Activated B cell treated with CpG ODN at 0.5 μM for 24 hours (primary cell): ENCODE results near the gene CNTNAP5. TPM values are rescaled to one million over a fixed set of nuclear protein-coding genes. Genes with fewer than 3 reads are reported as not detected.

Source experiments
- ATAC-seq: fragments of 200-7000 bp; cut with Tn5 transposase; one replicate; pipeline ENCODE4 v1.10.0; 2021; ENCODE audit warnings: low read depth, mild to moderate bottlenecking, moderate library complexity
- CTCF ChIA-PET: fragments of 350-600 bp; sonication (Branson Sonifier 250); formaldehyde crosslinking; loops from one replicate; lab custom pipeline; 2021; ENCODE audit warnings: antibody characterized with exemption; lab: Charles Lee
- POLR2A ChIA-PET: fragments of 350-600 bp; sonication (Branson Sonifier 250); formaldehyde crosslinking; loops from one replicate; lab custom pipeline; 2021; ENCODE audit warnings: antibody characterized with exemption; lab: Charles Lee
- DNase-seq: peaks from one replicate; pipeline ENCODE4 v3.0.0; 2022
- H3K27ac Mint-ChIP-seq: one replicate; pipeline ENCODE4 v1.8.0; 2020; ENCODE audit warnings: mixed read lengths
- H3K27me3 Mint-ChIP-seq: one replicate; pipeline ENCODE4 v1.8.0; 2021; ENCODE audit warnings: mixed read lengths
- H3K36me3 Mint-ChIP-seq: one replicate; pipeline ENCODE4 v1.8.0; 2021; ENCODE audit warnings: low read depth, mixed read lengths
- H3K4me1 Mint-ChIP-seq: one replicate; pipeline ENCODE4 v1.8.0; 2021; ENCODE audit warnings: mixed read lengths
- H3K4me3 Mint-ChIP-seq: one replicate; pipeline ENCODE4 v1.8.0; 2020; ENCODE audit warnings: mild to moderate bottlenecking, mixed read lengths
- H3K9me3 Mint-ChIP-seq: one replicate; pipeline ENCODE4 v1.8.0; 2020; ENCODE audit warnings: mixed read lengths
- CTCF ChIP-seq: fragments of 200-600 bp; IDR thresholded peaks from one replicate; pipeline ENCODE4 v1.8.0; 2022; ENCODE audit warnings: antibody characterized with exemption, mild to moderate bottlenecking
- intact Hi-C: fragments of 100-400 bp; cut with micrococcal nuclease; formaldehyde crosslinking; loops from one replicate; pipeline ENCODE4 v1.15.1; 2024
- total RNA-seq: library from RNA; stranded (reverse); gene quantifications from 2 replicates; pipeline ENCODE4 v1.2.3, GENCODE V29; 2022

The CNTNAP5 gene
- total RNA-seq, 1 donor from 2014 or later: not detected

DNA sequence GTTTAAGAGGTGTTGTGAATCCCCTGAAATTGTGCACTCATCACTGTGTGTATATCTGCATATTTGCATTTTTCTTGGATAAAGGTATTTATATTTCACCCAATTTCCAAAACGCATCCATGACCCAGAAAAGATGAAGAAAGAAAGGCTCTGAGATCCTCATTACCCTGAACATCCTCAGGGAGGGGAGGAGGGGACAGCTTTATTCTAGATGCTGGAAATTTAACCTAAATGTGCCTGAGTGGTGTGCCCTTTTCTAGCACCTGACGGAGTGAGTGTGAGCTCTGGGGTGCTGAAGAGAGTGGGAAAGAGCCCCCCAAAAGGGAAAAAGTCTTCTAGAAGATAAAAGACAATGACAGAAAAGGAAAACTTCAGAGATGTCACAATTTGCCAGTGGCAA, 20.8 kb downstream of the CNTNAP5 start:
- POLR2A ChIA-PET: no interaction called here
- H3K4me3 Mint-ChIP-seq: no peak overlapping the region
- DNase-seq (no peak), ATAC-seq (no peak)
- no peaks in the 10 kb centered on the region for H3K9me3 Mint-ChIP-seq
- no peak for TF ChIP-seq CTCF
- H3K27ac Mint-ChIP-seq: no peak overlapping the region
- intact Hi-C loops: no loop called here
- H3K36me3 Mint-ChIP-seq: no peaks in the 10 kb centered on the region
- no peaks in the 10 kb centered on the region for H3K4me1 Mint-ChIP-seq
- CTCF ChIA-PET: no interaction called here
- H3K27me3 Mint-ChIP-seq: no peaks in the 10 kb centered on the region

GRCh38 chr2:124046332-124046731, 21.2 kb downstream of the CNTNAP5 start:
- intact Hi-C loops: no loop called here
- Mint-ChIP-seq H3K27me3 (no peaks in the 10 kb centered on the region), H3K36me3 (no peaks in the 10 kb centered on the region), H3K4me1 (no peaks in the 10 kb centered on the region), H3K4me3 (no peak overlapping the region), H3K27ac (no peak overlapping the region), H3K9me3 (no peaks in the 10 kb centered on the region)
- TF ChIP-seq CTCF: no peak
- ChIA-PET POLR2A (no interaction called here), CTCF (no interaction called here)
- ATAC-seq (no peak), DNase-seq (no peak)

DNA sequence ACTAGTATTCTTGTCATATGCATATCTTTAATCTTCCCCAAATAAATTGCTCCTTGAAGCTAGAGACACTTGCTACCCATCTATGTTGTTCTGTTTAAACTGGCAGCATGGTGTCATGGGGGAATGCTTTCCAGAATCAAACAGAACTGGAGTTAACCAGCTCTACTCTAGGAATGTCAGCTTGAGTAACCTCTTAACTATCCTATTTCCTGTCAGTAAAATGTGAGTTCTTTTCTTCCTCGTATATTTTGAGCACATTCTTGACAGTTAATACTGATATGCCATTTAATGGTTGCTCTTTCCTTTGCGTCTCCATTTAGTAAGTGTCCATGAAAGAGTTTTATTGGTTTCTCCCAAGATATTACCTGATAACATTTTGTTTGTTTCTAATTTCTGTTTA, 23.0 kb downstream of the CNTNAP5 start:
- peaks cover 3% of the 10 kb centered on the region for H3K9me3 Mint-ChIP-seq
- POLR2A ChIA-PET: no interaction called here
- H3K36me3 Mint-ChIP-seq: no peaks in the 10 kb centered on the region
- intact Hi-C loops: no loop called here
- no peak overlapping the region for H3K27ac Mint-ChIP-seq
- no peaks in the 10 kb centered on the region for H3K27me3 Mint-ChIP-seq
- no peak for ATAC-seq
- CTCF ChIA-PET: no interaction called here
- DNase-seq: no peak
- H3K4me3 Mint-ChIP-seq: no peak overlapping the region
- TF ChIP-seq CTCF: no peak
- no peaks in the 10 kb centered on the region for H3K4me1 Mint-ChIP-seq

DNA sequence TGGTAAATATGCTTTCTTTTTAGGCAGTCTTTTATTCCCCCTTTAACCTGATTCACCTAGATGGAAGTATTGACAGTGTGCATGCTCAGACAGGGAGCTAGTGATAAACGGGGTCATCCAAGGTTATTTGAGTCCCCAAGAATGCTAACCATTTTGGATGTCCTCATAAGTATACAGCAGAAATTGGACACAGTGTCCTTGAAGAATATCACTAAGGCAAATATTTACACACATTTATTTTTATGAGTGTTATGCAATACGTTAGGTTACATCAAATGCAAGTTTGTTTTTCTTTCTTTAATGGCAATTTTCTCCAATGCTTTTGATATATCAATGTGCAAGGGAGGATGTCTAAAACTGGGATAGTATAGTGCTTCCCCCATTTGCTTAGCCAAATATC, 23.6 kb downstream of the CNTNAP5 start:
- no peaks in the 10 kb centered on the region for H3K4me1 Mint-ChIP-seq

GRCh38 chr2:124049136-124049535, 24.0 kb downstream of the CNTNAP5 start:
- H3K4me1 Mint-ChIP-seq: no peaks in the 10 kb centered on the region
- no peak for DNase-seq
- no peaks in the 10 kb centered on the region for H3K27me3 Mint-ChIP-seq
- H3K36me3 Mint-ChIP-seq: no peaks in the 10 kb centered on the region
- intact Hi-C loops: no loop called here
- CTCF ChIA-PET: no interaction called here
- POLR2A ChIA-PET: no interaction called here
- no peak overlapping the region for H3K4me3 Mint-ChIP-seq
- no peak for ATAC-seq
- peaks cover 3% of the 10 kb centered on the region for H3K9me3 Mint-ChIP-seq
- no peak for TF ChIP-seq CTCF
- H3K27ac Mint-ChIP-seq: no peak overlapping the region

More for the DNA sequence above, 23.6 kb downstream of the CNTNAP5 start:
- CTCF ChIA-PET: no interaction called here
- Mint-ChIP-seq H3K27me3 (no peaks in the 10 kb centered on the region), H3K9me3 (peaks cover 3% of the 10 kb centered on the region), H3K4me3 (no peak overlapping the region), H3K36me3 (no peaks in the 10 kb centered on the region), H3K27ac (no peak overlapping the region)
- TF ChIP-seq CTCF: no peak
- ATAC-seq (no peak), DNase-seq (no peak)
- POLR2A ChIA-PET: no interaction called here
- intact Hi-C loops: no loop called here
